ENCODE data around the gene NHS. TPM values are rescaled to one million over a fixed set of nuclear protein-coding genes. Genes with fewer than 3 reads are reported as not detected.

Gene NHS
- polyA plus RNA-seq, 2 donors = 0.78 to 1.7 TPM

GRCh38 chrX:17719711-17720110 is 344.7 kb downstream of the NHS start:
- 66 to 76% methylated on average over 6 of the region's 6 CpGs for WGBS, 2 donors
- Histone ChIP-seq H3K36me3 (ENCODE audit: control insufficient read depth in 2 of 2, insufficient read depth in 2 of 2, low read length in 1 of 2) (no peaks in the 10 kb centered on the region), H3K9me3 (ENCODE audit: control insufficient read depth in 2 of 2, insufficient read depth in 1 of 2, low read depth in 1 of 2, low read length in 1 of 2) (no peaks in the 10 kb centered on the region), H3K27me3 (ENCODE audit: control insufficient read depth in 1 of 2, insufficient read depth in 2 of 2, low read length in 2 of 2) (no peaks in the 10 kb centered on the region), H3K27ac (ENCODE audit: low read depth in 2 of 2, low read length in 1 of 2) (no peak overlapping the region), H3K4me3 (ENCODE audit: low read depth in 1 of 2, low read length in 2 of 2) (no peak overlapping the region), H3K4me1 (ENCODE audit: control insufficient read depth in 2 of 2, insufficient read depth in 2 of 2, low read length in 1 of 2) (no peaks in the 10 kb centered on the region)

GRCh38 chrX:17721715-17722114 is 346.7 kb downstream of the NHS start:
- no peaks in the 10 kb centered on the region for H3K4me1 ChIP-seq (ENCODE audit: control insufficient read depth in 2 of 2, insufficient read depth in 2 of 2, low read length in 1 of 2)
- no peaks in the 10 kb centered on the region for H3K36me3 ChIP-seq (ENCODE audit: control insufficient read depth in 2 of 2, insufficient read depth in 2 of 2, low read length in 1 of 2)
- H3K4me3 ChIP-seq (ENCODE audit: low read depth in 1 of 2, low read length in 2 of 2) = no peak overlapping the region
- H3K27ac ChIP-seq (ENCODE audit: low read depth in 2 of 2, low read length in 1 of 2) = no peak overlapping the region
- no peaks in the 10 kb centered on the region for H3K9me3 ChIP-seq (ENCODE audit: control insufficient read depth in 2 of 2, insufficient read depth in 1 of 2, low read depth in 1 of 2, low read length in 1 of 2)
- no peaks in the 10 kb centered on the region for H3K27me3 ChIP-seq (ENCODE audit: control insufficient read depth in 1 of 2, insufficient read depth in 2 of 2, low read length in 2 of 2)
- WGBS, 2 donors = 65 to 86% methylated on average over 4 of the region's 4 CpGs

- 78 to 97% methylated on average over 2 of the region's 2 CpGs for WGBS, 2 donors
- Histone ChIP-seq H3K4me1 (ENCODE audit: control insufficient read depth in 2 of 2, insufficient read depth in 2 of 2, low read length in 1 of 2) (no peaks in the 10 kb centered on the region), H3K4me3 (ENCODE audit: low read depth in 1 of 2, low read length in 2 of 2) (no peak overlapping the region)
Observed at GRCh38 chrX:17725181-17725580, 350.2 kb downstream of the NHS start.

GRCh38 chrX:17732138-17732783 is 357.3 kb downstream of the NHS start:
- Histone ChIP-seq H3K36me3 (ENCODE audit: control insufficient read depth in 2 of 2, insufficient read depth in 2 of 2, low read length in 1 of 2) (no peaks in the 10 kb centered on the region), H3K27ac (ENCODE audit: low read depth in 2 of 2, low read length in 1 of 2) (no peak overlapping the region), H3K27me3 (ENCODE audit: control insufficient read depth in 1 of 2, insufficient read depth in 2 of 2, low read length in 2 of 2) (no peaks in the 10 kb centered on the region), H3K4me1 (ENCODE audit: control insufficient read depth in 2 of 2, insufficient read depth in 2 of 2, low read length in 1 of 2) (no peaks in the 10 kb centered on the region), H3K4me3 (ENCODE audit: low read depth in 1 of 2, low read length in 2 of 2) (no peak overlapping the region), H3K9me3 (ENCODE audit: control insufficient read depth in 2 of 2, insufficient read depth in 1 of 2, low read depth in 1 of 2, low read length in 1 of 2) (peaks cover 0 to under 1% of the 10 kb centered on the region in 2 donors)
- WGBS, 2 donors = 74 to 80% methylated on average over 16 of the region's 16 CpGs

More at GRCh38 chrX:17725181-17725580, 350.2 kb downstream of the NHS start:
- H3K27ac ChIP-seq (ENCODE audit: low read depth in 2 of 2, low read length in 1 of 2) = no peak overlapping the region
- no peaks in the 10 kb centered on the region for H3K27me3 ChIP-seq (ENCODE audit: control insufficient read depth in 1 of 2, insufficient read depth in 2 of 2, low read length in 2 of 2)
- no peaks in the 10 kb centered on the region for H3K9me3 ChIP-seq (ENCODE audit: control insufficient read depth in 2 of 2, insufficient read depth in 1 of 2, low read depth in 1 of 2, low read length in 1 of 2)
- no peaks in the 10 kb centered on the region for H3K36me3 ChIP-seq (ENCODE audit: control insufficient read depth in 2 of 2, insufficient read depth in 2 of 2, low read length in 1 of 2)

GRCh38 chrX:17735406-17735805 is 360.4 kb downstream of the NHS start:
- Histone ChIP-seq H3K4me3 (ENCODE audit: low read depth in 1 of 2, low read length in 2 of 2) (no peak overlapping the region), H3K27me3 (ENCODE audit: control insufficient read depth in 1 of 2, insufficient read depth in 2 of 2, low read length in 2 of 2) (no peaks in the 10 kb centered on the region), H3K36me3 (ENCODE audit: control insufficient read depth in 2 of 2, insufficient read depth in 2 of 2, low read length in 1 of 2) (no peaks in the 10 kb centered on the region), H3K9me3 (ENCODE audit: control insufficient read depth in 2 of 2, insufficient read depth in 1 of 2, low read depth in 1 of 2, low read length in 1 of 2) (peaks cover 0 to 6% of the 10 kb centered on the region in 2 donors), H3K4me1 (ENCODE audit: control insufficient read depth in 2 of 2, insufficient read depth in 2 of 2, low read length in 1 of 2) (no peaks in the 10 kb centered on the region), H3K27ac (ENCODE audit: low read depth in 2 of 2, low read length in 1 of 2) (no peak overlapping the region)
- WGBS, 2 donors = 45 to 51% methylated on average over 5 of the region's 5 CpGs

GRCh38 chrX:17736478-17736855 is 361.5 kb downstream of the NHS start:
- no peaks in the 10 kb centered on the region for H3K36me3 ChIP-seq (ENCODE audit: control insufficient read depth in 2 of 2, insufficient read depth in 2 of 2, low read length in 1 of 2)
- peaks cover 0 to 6% of the 10 kb centered on the region in 2 donors for H3K9me3 ChIP-seq (ENCODE audit: control insufficient read depth in 2 of 2, insufficient read depth in 1 of 2, low read depth in 1 of 2, low read length in 1 of 2)
- peak overlapping the region; percentile 36 to 44 for H3K4me3 ChIP-seq (ENCODE audit: low read depth in 1 of 2, low read length in 2 of 2)
- 53 to 63% methylated on average over 4 to 5 of the region's 5 CpGs for WGBS, 2 donors
- peak overlapping the region; percentile 71 to 79 for H3K27ac ChIP-seq (ENCODE audit: low read depth in 2 of 2, low read length in 1 of 2)
- H3K4me1 ChIP-seq (ENCODE audit: control insufficient read depth in 2 of 2, insufficient read depth in 2 of 2, low read length in 1 of 2) = no peaks in the 10 kb centered on the region
- H3K27me3 ChIP-seq (ENCODE audit: control insufficient read depth in 1 of 2, insufficient read depth in 2 of 2, low read length in 2 of 2) = no peaks in the 10 kb centered on the region

GRCh38 chrX:17736856-17737709 is 362.1 kb downstream of the NHS start, which contains the start of gene SCML1:
SCML1 (plus strand) TSS chrX:17737493; CDS start chrX:17744187, 6,694 bp downstream.
- no peaks in the 10 kb centered on the region for H3K36me3 ChIP-seq (ENCODE audit: control insufficient read depth in 2 of 2, insufficient read depth in 2 of 2, low read length in 1 of 2)
- H3K4me1 ChIP-seq (ENCODE audit: control insufficient read depth in 2 of 2, insufficient read depth in 2 of 2, low read length in 1 of 2) = no peaks in the 10 kb centered on the region
- peak within 1 kb of the TSS; percentile 64 to 66 for H3K4me3 ChIP-seq (ENCODE audit: low read depth in 1 of 2, low read length in 2 of 2)
- no peaks in the 10 kb centered on the region for H3K27me3 ChIP-seq (ENCODE audit: control insufficient read depth in 1 of 2, insufficient read depth in 2 of 2, low read length in 2 of 2)
- peak within 1 kb of the TSS; percentile 89 to 94 for H3K27ac ChIP-seq (ENCODE audit: low read depth in 2 of 2, low read length in 1 of 2)
- H3K9me3 ChIP-seq (ENCODE audit: control insufficient read depth in 2 of 2, insufficient read depth in 1 of 2, low read depth in 1 of 2, low read length in 1 of 2) = peaks cover 0 to 6% of the 10 kb centered on the region in 2 donors
- 1 to 39% methylated on average over 53 to 64 of the region's 67 CpGs for WGBS, 2 donors

- H3K9me3 ChIP-seq (ENCODE audit: control insufficient read depth in 2 of 2, insufficient read depth in 1 of 2, low read depth in 1 of 2, low read length in 1 of 2) = peaks cover 0 to 6% of the 10 kb centered on the region in 2 donors
- WGBS, 2 donors = 0 to 29% methylated on average over 15 of the region's 15 CpGs
- H3K27me3 ChIP-seq (ENCODE audit: control insufficient read depth in 1 of 2, insufficient read depth in 2 of 2, low read length in 2 of 2) = no peaks in the 10 kb centered on the region
- no peaks in the 10 kb centered on the region for H3K4me1 ChIP-seq (ENCODE audit: control insufficient read depth in 2 of 2, insufficient read depth in 2 of 2, low read length in 1 of 2)
- H3K36me3 ChIP-seq (ENCODE audit: control insufficient read depth in 2 of 2, insufficient read depth in 2 of 2, low read length in 1 of 2) = no peaks in the 10 kb centered on the region
- peak overlapping the region; percentile 64 to 66 for H3K4me3 ChIP-seq (ENCODE audit: low read depth in 1 of 2, low read length in 2 of 2)
- peak overlapping the region; percentile 89 to 94 for H3K27ac ChIP-seq (ENCODE audit: low read depth in 2 of 2, low read length in 1 of 2)
Observed at GRCh38 chrX:17737710-17737985, 362.6 kb downstream of the NHS start.

- Histone ChIP-seq H3K4me1 (ENCODE audit: control insufficient read depth in 2 of 2, insufficient read depth in 2 of 2, low read length in 1 of 2) (no peaks in the 10 kb centered on the region), H3K9me3 (ENCODE audit: control insufficient read depth in 2 of 2, insufficient read depth in 1 of 2, low read depth in 1 of 2, low read length in 1 of 2) (peaks cover 0 to 6% of the 10 kb centered on the region in 2 donors), H3K4me3 (ENCODE audit: low read depth in 1 of 2, low read length in 2 of 2) (peak overlapping the region; percentile 64 to 66), H3K36me3 (ENCODE audit: control insufficient read depth in 2 of 2, insufficient read depth in 2 of 2, low read length in 1 of 2) (no peaks in the 10 kb centered on the region), H3K27me3 (ENCODE audit: control insufficient read depth in 1 of 2, insufficient read depth in 2 of 2, low read length in 2 of 2) (no peaks in the 10 kb centered on the region), H3K27ac (ENCODE audit: low read depth in 2 of 2, low read length in 1 of 2) (peak overlapping the region; percentile 89 to 94)
- WGBS, 2 donors = 1 to 28% methylated on average over 39 to 45 of the region's 45 CpGs
Observed at GRCh38 chrX:17737986-17738713, 363.1 kb downstream of the NHS start.
